G401.6 (cell line): ENCODE results near the gene VPS39.

Experiments
- FAIRE-seq: peaks from 2 replicates; lab custom pipeline; 2012; peaks lifted over from hg19 to GRCh38; lab: Jason Lieb, UNC

VPS39 gene

DNA sequence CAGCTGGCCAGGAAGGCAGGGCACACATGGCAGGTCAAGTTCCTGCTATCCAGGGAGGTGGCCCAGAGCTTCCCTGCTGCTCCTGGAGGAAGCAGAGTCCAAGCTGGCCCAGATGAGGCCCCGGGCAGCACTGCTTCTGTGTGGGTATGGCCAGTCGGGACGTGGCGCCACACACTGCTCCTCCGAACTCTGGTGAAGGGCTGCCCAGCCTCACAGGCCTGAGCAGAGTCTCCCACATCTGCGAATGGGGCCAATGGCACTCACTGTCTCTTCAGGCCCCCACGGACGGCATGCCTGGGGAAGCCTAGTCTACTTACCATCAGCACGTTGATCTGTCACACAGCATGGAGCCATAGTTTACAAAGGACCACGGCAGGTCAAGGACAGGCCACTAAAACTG, 49.2 kb downstream of the VPS39 start:
- no peak for FAIRE-seq

DNA sequence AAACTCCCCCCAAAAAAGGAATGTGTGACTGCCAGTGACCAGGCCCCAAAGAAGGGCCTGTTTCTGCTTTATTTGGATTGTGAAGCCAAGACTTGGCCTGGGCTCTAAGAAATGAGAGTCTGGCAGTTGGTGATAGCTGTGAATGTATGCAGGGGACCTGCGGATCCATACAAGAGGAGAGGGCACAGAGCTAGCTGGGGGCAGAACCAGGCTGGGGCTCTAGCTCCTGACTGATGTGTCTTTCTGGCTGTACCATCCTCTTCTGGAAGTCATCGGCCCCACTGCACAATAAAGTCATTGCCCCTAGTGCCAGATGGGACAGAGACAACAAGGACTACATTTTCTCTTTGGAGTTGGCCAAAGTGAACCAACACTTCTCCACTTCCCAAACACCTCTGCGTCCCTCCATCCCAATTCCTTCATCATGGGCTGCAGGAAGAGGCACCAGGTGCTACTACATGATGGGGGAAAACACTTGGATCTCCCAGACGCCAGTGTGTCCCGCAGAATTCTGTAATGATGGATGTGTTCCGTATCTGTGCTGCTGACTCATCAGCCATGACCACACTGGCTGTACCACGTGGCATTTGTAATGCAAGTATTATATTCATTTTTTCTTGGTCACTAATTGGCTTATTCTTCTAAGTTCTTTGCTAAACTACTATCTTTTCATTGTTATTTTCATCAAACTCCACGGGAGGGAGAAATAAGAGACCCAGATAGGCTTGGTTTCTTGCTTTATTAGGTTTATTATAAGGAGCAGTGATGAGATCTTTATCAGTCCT, 49.9 kb downstream of the VPS39 start:
- FAIRE-seq, result no peak

DNA sequence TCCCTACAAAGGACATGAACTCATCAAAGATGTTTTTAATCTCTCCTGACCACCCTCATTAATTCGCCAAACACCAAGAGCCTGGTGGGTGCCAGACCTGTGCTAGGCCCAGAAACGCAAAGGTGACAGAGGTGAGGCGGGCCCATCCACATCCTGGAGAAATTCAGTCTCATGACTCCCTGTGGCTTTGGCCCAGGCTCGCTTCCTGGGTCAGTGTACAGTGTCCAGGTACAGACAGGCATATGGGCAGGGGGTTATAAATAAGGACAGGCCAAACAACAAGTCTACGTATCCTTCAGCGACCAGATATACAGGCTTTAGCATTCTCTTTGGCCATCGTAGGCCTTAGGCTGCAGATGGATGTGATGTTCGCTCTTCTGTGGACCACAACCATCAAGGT, 50.7 kb downstream of the VPS39 start:
- FAIRE-seq, result no peak

DNA sequence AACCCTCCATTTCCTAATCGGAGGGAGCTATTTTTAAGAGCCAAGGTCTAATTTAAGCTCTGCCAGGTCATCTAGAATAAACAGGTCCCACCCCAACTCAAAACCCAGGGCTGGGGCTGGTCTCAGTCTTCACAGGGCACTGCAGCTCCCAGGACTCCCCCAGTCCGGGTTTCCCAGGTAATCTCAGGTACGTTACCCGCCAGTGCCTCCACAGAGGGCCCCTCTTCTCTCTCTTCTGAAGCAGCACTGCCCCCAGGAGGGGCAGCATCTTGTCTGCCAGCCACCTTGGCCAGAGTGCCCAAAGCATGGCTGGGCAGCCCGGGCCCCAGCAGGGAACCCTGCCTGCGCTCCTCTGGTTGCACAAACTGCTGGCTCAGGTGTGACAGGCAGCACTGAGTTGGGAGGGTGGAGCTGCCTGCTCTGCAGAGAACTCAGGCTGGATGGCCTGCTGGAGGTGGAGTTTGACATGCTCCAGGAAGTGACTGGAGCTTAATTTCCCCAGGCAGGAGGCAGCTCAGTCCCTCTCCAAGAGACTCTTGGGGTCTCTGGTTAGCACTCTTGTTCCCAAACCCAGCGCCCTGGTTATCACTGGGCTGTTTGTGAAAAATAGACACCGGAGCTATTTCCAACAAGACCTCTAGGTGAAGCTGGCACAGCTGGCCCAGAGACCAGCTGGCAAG, 51.7 kb downstream of the VPS39 start, which contains the start of gene PLA2G4F:
Gene PLA2G4F (minus strand): TSS at position 394 of the 680 bp plus-strand sequence. CDS start 87 bp downstream, at position 307.
- FAIRE-seq, result no peak

DNA sequence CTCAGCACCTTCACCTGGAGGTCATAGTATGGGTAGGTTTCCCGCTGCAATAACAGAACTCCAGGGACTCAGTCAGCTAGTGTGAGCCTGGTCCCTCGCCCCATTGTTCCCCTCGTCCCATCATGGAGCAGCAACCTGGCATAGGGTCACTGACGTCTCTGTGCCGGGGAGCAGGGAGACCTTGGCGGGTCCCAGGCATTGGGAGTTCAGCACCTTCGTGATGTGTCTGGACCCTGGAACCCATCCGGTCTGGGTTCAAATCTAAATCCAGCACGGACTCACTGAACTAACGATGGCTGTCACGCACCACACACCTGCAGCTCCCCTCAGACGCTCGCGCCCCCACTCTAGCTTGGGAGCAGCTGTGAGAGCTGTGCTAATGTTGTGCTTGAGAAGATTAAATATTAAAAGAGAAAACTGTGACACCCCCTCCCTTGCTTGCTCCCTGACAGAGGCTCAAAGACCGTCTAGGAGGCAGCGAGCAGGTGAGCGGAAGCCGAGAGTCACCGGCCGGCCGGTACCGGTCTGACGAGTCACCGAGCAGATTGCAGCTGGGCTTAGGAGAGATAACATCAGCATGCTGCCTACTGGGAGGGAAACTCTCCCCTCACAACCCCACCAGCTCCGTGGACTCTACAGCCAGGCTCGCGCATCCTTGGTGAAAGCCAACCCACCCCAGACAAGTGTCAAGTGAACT, 52.4 kb downstream of the VPS39 start:
- FAIRE-seq, result no peak

DNA sequence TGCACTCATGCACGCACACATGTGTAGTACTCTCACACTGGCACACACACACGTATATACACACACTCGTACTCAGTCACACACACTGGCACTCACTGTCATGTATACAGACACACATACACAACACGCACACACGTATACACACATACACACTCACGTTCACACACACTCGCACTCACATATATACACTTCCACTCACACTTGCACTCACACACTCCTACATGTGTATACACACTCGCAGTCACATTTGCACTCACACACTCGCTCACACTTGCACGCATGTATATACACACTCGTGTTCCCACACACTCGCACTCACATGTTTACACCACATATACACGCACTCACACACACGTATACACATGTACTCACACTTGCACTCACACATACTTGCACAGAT, 53.1 kb downstream of the VPS39 start:
- FAIRE-seq, result no peak

DNA sequence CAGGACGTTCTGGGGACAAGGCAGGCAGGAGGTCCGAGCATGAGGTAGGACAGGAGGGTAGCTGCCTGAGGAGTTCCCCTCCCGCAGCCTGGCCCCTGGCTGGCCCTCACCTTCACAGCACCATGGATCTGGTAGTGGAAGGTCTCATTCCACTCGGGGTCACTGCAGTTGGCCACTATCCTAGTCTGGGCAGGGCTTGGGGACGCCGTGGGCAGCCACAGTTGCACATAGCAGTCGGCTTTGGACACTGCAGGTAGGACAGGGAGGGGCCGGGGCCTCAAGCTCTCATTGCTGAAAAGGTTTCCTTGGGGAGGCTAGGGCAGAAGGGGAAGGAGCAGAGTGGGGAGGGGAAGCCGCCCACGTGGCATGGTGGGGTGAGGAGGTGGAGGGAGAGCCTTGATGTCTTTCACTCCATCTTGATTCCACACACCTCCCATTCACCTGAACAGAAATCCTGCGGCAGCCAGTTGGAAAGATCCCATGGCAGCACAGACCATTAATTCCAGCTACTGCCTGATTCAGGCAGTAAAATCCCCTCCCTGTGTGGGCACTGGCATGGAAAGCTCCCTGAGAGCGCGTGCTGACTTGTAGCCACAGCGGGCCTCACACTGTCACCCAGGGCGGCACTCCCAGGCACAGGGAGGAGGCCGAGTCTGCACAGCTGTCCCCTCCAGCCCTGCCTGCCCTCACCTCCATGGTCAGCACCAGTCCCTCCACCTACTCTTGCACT, 53.7 kb downstream of the VPS39 start:
- no peak for FAIRE-seq

DNA sequence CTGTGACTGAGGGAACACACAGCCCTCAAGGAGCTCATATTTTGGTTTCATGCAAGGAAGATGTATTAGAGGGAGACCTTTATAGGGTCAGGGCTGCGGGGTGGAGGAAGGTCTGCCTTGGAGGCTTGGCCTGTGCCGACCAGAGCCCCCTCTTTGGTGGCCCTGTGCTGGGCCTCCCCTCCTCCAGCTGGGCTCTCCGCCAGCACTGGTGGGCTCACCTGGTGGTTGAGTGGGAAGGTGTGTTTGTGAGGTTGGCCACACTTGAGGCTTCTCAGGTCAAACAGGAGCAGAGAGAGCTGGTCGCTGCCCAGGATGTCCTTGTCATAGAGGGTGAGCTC, 54.3 kb downstream of the VPS39 start:
- no peak for FAIRE-seq

DNA sequence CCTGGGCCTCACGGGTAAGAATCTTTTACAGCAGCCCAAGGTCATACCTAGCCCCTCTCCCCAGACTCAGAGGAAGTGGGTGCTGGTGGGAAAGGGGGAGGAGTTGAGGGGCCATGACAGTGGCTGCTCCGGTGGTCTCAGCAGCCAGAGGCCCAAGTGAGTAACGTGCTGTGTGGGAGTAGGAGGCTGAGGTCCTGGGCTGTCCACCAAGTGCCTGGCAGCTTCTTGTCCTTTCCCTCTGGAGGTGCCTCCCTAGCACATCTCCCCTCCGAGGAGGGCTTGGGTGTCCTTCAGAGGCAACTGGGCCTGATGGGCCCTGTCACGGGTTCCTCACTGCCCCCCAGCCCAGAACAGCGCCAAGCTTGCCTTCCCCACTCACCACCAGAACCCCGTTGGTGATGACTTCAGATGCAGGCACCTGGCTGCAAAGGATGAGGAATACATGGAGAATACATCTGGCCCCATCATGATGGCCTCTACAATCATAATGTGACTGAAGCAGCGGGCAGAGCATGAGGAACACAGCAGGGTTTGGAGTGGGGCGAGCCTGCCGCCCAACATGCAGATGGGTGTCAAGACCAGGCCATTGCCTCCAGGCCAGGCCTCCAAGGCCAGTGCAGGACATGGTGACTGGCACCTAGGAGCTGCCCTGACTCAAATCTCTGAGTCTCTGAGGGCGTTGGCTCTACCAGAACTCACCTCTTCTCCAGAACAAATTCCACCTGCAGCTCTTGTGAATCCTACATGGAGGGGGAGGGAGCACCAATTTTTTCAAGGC, 55.0 kb downstream of the VPS39 start:
- no peak for FAIRE-seq

DNA sequence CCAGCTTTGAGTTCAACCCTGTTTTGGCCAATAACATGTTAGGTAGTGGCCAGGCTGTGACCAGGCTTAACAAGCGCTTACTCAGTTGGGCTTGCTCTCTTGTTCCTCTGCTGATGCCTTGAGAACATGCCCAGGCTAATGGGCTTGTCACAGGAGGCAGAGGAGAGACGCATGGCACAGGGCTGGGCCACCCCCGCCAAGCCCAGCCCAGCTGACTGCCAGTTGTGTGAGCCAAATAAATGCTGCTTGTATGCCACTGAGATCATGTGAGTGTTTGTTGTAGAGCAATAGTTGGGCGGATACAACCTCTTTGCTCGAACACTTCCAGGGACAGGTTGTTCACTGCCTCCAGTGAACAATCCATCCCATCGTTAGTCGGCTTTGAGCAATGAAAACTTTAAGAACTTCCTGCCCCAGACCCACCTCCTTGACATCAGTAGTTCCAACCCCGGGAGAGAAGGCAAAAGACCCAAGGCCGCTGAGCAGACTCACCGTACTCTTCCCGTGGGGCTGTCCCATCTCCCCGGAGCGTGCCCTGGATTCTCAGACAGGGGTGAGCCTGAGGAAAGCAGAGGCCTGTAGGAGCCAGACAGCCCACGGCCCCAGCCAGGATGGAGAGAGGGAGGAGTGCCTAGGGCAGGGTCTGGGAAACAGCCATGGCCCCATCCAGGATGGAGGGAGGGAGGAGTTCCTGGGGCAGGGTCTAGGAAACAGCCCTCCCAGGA, 55.7 kb downstream of the VPS39 start:
- no peak for FAIRE-seq

DNA sequence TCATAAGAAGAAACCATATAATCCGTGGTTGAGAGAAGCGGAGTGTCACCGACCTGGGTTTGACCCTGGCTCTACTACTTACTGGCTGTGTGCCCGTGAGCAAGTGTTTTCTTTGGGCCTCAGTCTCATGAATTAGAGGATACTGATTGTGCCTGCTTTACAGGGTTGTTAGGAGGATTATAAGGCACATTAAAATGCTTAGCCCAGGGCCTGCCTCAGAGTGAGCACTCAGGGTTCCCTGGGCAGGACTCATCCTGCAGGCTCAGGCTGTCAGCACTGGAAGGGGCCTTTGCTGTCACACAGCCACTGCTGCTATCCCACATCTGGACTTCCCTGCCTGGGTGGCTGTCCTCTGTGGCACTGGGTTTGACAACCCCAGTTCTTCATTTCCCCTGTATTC, 56.4 kb downstream of the VPS39 start:
- no peak for FAIRE-seq

DNA sequence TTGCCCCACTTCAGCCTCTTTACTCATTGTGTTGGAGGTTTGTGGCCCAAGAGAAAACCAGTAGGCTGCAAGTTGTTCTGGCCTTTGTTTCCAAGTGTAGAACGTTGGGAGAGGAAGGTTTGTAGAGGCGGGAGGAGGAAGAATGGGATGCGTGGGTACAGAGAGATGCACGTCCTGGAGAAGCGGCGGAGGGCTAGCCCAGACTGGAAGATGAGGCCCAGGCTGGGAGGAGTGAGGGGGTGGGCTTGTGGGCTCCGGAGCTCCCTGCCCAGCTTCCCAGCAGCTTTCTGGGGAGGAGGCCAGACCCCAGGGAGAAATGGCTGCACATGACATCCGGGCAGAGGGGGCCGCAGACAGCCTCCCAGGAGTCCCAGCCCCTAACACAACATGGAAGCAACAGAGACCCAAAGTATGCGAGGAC, 57.0 kb downstream of the VPS39 start:
- FAIRE-seq, result no peak

DNA sequence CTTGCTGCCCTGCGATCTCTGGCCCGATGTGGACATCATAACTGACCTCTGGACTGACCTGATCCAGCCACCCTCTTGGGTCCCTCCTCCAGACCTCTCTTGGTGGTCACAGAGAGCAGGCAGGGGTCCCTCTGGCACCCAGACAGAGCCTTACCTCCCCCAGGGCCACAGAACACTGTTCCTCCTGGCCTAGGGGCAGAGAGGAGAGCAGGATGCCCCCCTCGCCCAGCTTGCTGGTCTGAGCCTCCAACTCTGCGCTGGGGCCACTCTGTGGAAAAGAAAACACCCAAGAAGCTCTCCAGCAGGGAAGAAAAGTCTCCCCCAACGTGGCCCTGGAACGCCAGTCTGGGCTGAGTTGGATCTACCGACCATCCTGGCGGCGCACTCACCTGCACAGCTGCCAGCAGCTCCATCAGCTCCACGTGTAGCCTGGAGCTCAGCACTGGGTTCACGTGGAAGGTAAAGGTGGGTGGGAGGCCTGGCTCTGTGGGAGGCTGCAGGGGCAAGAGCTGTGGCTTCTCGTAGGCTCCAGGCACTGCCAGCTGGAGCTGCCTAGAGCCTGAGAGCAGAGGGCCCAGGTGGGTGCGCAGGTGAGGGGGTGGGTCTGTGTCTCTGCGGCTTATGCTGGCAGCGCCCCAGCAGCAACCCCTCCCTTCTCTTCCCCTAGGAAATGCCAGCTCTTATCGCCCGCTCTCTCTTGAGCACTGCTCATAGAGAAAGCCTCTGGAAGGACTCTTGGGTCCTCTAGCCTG, 57.7 kb downstream of the VPS39 start:
- FAIRE-seq, result no peak

DNA sequence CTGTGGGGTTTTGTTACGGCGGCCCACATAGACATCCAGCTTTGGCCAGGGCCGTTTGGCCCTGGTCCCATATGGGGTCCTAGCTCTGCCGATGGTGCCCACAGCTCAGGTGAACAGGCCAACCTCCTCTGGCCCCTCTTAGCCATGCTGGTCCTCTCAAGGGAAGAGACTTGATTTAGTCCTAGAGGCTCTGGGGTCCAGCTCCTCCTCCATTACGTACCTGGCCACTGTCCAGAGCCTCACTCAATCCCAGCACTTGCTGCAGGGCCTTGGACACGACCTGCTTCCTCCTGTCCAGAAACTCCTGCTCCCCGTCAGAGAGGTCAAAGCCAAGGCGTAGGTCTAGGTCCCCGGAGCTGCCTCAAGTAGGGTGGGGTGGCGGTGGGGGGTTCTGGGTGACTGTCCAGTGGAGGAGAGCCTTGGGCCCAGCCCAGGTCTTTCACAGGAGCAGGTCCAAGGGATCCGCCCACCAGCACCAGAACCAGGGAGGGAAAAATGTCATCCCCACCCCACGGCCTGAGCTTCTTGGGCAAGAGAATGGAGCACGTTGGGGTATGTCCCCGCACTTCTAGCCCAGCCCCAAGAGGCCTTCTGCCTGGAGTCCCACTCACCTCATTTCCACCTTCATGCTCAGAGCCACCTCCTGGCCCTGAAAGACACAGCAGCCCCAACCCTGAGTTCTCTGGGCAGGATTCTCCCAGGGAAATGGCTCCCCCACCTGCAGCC, 58.4 kb downstream of the VPS39 start:
- FAIRE-seq, result no peak

DNA sequence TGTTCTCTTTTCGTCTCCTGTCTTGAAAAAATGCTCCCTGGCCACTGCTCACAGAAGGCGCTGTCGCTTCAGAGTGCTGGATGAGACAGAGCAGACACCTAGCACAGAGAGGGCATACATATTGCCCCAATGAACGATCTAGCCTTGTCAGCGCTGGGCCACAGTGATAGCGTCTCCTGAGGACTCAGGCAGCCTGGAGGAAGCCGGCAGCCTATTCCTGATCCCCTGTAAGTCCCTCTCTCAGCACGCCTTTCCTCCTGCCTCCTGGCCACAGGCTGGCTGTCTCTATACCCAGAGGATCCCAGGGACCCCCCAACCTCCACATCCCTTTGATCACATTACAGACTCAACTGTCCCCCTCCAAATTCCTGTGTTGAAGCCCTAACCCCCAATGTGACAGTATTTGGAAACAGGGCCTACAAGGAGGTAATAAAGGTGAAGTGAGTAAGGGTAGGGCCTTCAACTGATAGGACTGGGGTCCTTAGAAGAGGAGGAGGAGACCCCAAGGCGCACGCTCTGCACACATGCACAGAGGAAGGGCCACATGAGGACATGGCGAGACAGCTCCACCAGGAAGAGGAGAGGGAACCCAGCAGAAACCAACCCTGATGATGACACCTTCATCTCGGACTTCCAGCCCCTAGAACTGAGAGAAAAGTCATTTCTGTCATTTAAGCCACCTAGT, 59.2 kb downstream of the VPS39 start:
- no peak for FAIRE-seq

DNA sequence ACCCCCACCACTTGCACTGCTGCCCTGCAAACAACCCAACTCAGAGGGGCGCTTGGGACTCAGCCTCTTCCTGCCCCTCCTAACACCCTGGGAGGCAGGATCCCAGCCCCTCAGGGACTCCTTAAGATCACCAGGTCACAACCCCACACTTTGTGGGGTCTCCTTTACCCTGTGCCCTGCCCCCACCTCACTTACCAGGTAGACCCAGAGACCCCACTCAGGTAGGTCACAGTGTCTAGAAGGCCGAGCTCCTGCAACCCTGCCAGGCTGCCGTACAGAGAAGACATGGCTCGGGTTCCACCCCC, 60.7 kb downstream of the VPS39 start:
- no peak for FAIRE-seq

DNA sequence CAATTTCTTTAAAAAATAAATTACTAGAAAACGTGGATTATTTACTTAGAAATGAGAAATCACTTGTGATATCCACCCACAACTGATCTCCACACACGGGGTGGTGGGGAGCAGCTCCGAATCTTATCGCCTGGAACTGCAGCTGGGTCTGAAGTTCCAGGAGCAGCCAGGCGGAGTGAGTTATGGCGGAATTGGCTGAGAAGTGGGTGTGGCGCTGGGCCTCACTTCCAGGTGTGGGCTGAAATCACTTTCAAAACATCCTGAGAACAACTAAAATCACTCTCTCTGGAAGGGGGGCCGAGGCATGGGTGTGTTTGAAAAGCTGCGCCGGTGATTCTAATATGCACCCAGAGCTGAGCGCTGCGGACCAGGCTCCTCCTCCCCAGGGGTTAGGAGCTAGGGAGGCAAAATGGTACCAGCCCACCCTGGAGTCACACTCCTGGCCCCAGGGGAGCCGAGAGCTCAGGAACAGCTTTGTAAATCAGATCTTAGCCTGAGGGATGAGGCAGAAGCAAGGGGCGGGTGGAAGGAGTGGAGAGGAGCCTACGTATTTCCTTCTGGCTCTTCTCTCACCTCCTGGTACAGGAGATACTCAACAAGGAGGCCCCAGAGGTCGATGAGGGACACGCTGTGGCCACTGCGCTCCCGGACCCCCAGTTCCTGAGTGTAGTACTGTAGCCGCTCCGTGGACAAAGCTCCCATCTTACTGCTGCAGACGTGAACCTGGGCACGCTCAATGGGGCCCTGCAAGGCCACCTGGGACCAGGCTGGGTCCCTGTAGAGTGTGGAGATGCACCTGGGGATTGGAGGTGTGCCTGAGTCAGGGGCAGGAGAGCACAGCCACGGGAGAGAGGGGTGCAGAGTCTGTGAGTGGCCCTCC, 61.3 kb downstream of the VPS39 start:
- FAIRE-seq, result no peak
